Effector memory CD8-positive, alpha-beta T cell (primary cell): ENCODE measurements around the gene TEX29.

Experiments used
- ATAC-seq: fragments of 150-1000 bp; cut with Tn5 transposase; replicated peaks from 2 replicates; pipeline ENCODE4 v1.10.0; 2021; ENCODE audit warnings: mild to moderate bottlenecking, moderate library complexity
- DNase-seq, 3 experiments: peaks; one replicate each; pipeline ENCODE4 v3.0.0; 2021
- H3K27ac Mint-ChIP-seq, 2 donors: one replicate each; pipeline ENCODE4 v1.8.0; 2022; ENCODE audit warnings: mild to moderate bottlenecking in 2 of 2, mixed read lengths in 2 of 2, moderate library complexity in 2 of 2
- H3K27me3 Mint-ChIP-seq, 2 donors: one replicate each; pipeline ENCODE4 v1.8.0; 2022; ENCODE audit warnings: mixed read lengths in 2 of 2
- H3K36me3 Mint-ChIP-seq: one replicate; pipeline ENCODE4 v1.8.0; 2022; ENCODE audit warnings: mild to moderate bottlenecking, moderate library complexity, mixed read lengths; ENCODE audit not compliant: insufficient read depth
- H3K4me1 Mint-ChIP-seq, 2 donors: one replicate each; pipeline ENCODE4 v1.8.0; 2022; ENCODE audit warnings: low read depth in 2 of 2, mixed read lengths in 2 of 2
- H3K4me3 Mint-ChIP-seq, 2 donors: one replicate each; pipeline ENCODE4 v1.8.0; 2022; ENCODE audit warnings: mild to moderate bottlenecking in 2 of 2, mixed read lengths in 2 of 2, moderate library complexity in 2 of 2
- H3K9me3 Mint-ChIP-seq, 2 donors: one replicate each; pipeline ENCODE4 v1.8.0; 2022; ENCODE audit warnings: mixed read lengths in 2 of 2

TEX29 gene

GRCh38 chr13:111319521-111319920 is 921 bp upstream of the TEX29 start:
- no peaks in the 10 kb centered on the region for H3K9me3 Mint-ChIP-seq
- no peak overlapping the region for H3K27ac Mint-ChIP-seq
- ATAC-seq (no peak), DNase-seq (no peak)
- H3K4me1 Mint-ChIP-seq = peaks cover 1 to 5% of the 10 kb centered on the region in 2 donors
- H3K4me3 Mint-ChIP-seq = no peak overlapping the region
- H3K27me3 Mint-ChIP-seq = peaks cover 0 to 6% of the 10 kb centered on the region in 2 donors
- no peaks in the 10 kb centered on the region for H3K36me3 Mint-ChIP-seq

DNA sequence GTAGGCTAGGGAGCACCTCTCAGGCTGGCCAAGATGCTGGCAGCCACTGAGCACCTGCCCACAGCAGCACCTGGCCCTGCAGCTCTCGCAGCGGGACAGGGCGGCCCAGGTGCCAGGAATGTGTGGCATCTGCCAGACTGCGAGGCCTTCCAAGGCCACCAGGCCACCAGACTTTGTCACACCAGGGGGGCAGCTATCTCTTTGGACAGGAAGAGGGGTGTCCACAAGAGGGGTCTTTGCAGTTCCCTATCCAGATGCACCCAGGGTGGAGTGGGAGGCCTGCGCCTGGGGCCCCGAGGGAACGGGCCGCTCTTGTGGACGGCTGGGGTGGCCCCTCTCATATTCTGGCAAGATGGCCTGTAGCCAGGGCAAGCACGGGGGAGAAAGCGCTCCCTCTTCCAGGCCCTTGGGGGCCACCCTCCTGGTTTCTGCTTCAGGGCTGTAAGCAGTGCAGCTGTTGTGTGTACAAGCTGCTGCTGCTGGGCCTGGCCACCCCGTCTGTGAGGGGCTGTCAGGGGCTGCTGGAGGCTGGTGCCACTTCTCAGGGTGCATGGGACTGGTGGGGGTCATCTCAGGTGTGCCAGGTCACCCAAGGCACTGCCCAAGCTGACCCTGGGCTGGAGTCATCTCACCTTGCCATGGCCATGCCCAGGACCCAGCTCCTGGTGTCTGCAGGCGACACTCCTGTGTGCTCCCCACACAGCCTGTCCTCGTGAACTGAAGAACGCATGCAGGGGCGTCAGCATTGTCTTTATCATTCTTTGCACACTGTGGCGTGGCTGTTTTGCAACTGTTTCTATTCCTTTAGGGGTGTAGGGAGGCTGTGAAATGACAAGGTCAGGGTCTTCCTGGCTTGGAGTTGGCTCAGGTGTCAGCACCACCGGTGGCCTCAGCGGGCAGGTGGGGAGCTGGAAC is 1.8 kb downstream of the TEX29 start:
- Mint-ChIP-seq H3K36me3 (no peaks in the 10 kb centered on the region), H3K9me3 (no peaks in the 10 kb centered on the region), H3K4me3 (no peak overlapping the region), H3K4me1 (peaks cover 1 to 5% of the 10 kb centered on the region in 2 donors), H3K27ac (no peak overlapping the region), H3K27me3 (peaks cover 0 to 6% of the 10 kb centered on the region in 2 donors)
- ATAC-seq (no peak), DNase-seq (no peak)

- Mint-ChIP-seq H3K9me3 (no peaks in the 10 kb centered on the region), H3K4me3 (no peak overlapping the region), H3K27me3 (peaks cover 0 to 6% of the 10 kb centered on the region in 2 donors), H3K4me1 (peaks cover 1 to 5% of the 10 kb centered on the region in 2 donors), H3K27ac (no peak overlapping the region), H3K36me3 (no peaks in the 10 kb centered on the region)
- ATAC-seq (no peak), DNase-seq (no peak)
These were observed 2.5 kb downstream of the TEX29 start for GRCh38 chr13:111322916-111323331.

DNA sequence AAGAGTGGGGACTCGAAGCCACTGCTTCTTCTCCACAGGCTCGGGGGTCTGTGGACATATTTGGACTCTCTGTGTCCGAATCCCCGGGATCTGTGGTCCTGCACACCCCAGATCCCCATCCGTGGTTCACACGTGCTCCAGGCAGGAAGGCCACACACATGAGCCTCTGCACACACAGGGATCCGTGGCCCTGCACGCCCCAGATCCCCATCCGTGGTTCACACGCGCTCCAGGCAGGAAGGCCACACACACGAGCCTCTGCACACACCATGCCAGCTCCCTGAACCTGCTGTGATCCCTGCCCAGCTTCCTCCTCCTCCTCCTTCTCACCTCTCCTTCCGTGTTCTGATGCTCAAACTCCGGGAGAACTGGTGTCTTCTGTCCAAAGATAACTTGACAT is 3.1 kb downstream of the TEX29 start:
- Mint-ChIP-seq H3K4me3 (no peak overlapping the region), H3K27me3 (peaks cover 0 to 6% of the 10 kb centered on the region in 2 donors), H3K4me1 (peaks cover 1 to 5% of the 10 kb centered on the region in 2 donors), H3K36me3 (no peaks in the 10 kb centered on the region), H3K27ac (no peak overlapping the region), H3K9me3 (no peaks in the 10 kb centered on the region)
- DNase-seq = no peak
- ATAC-seq = no peak

DNA sequence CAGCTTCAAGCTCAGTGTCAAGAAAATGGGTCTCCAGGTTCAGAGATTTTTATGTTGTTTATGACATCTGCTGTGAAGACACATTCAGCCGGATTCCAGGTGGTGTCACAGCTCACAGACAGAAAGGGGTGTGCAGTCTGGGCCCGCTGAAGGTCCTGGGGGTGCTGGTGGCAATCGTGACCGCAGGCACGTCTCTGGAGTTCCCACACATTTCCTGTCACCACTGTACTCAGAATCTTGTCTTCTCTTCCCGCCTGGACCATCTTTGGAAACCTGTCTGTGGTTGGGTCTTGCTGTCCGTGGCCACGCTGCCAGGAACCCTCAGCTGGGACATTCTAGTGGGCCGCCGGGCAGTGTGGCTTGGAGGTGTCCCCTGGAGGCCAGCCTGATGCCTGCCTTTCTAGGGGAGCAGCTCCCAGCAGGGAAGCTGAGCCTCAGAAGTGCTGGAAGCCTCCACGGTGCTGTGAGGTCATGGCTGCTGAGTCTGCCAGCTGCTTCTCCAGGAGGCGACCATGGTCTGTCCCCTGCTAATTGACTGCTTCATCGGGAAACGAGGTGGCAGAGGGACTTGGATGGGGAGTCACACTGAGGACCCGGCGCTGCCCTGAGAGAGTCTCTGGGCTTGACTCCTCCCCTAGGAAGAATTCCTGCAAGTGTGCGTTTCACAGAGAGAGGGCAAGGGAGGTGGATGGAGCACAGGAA is 3.7 kb downstream of the TEX29 start:
- peak overlapping the region in 1 of 2 donors; percentile 34 for H3K27ac Mint-ChIP-seq

GRCh38 chr13:111324736-111325135 is 4.3 kb downstream of the TEX29 start:
- no peak for ATAC-seq
- Mint-ChIP-seq H3K36me3 (peaks cover 3% of the 10 kb centered on the region), H3K27ac (no peak overlapping the region), H3K4me1 (peaks cover 1 to 5% of the 10 kb centered on the region in 2 donors), H3K9me3 (no peaks in the 10 kb centered on the region), H3K4me3 (no peak overlapping the region), H3K27me3 (peaks cover 0 to 6% of the 10 kb centered on the region in 2 donors)
- DNase-seq = no peak

More for the DNA sequence above, 3.7 kb downstream of the TEX29 start:
- H3K27me3 Mint-ChIP-seq = peaks cover 0 to 6% of the 10 kb centered on the region in 2 donors
- no peak overlapping the region for H3K4me3 Mint-ChIP-seq
- H3K9me3 Mint-ChIP-seq = no peaks in the 10 kb centered on the region
- peaks cover 1 to 5% of the 10 kb centered on the region in 2 donors for H3K4me1 Mint-ChIP-seq
- ATAC-seq (no peak), DNase-seq (no peak)
- H3K36me3 Mint-ChIP-seq = peaks cover 3% of the 10 kb centered on the region

DNA sequence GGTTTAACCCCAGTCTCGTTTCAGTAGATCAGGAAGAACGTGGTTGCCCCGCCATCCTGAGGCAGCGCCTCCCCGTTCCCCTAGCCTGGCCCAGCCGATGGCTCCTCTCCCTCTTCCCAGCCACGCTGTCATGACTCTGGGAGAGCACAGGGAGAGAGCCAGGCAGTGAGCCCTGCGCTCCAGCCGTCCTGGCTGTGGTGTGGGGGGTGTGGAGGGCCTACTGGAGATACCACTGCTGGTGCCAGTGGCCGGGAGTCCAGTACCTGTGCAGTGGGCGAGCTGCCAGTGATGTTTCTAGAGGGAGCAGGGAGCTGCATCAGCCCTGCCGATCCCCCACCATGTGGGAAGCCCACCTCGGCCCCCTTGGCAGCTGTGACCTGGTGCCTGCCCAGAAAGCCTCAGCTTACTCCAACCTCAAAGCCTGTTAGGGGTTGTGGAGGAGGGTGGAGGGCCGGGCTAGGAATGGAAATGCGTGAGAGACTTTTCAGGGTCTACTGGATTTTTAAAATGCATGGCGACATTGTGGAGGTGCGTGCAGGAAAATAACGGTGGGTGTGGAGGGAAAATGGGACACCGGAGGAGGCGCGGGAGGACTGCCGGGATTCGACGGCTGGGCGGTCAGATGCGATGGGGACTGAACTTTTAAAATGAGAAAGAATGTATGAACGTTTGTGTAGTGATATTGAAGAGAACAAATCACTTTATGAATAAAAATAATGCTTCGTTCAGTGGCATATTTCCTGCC is 4.9 kb downstream of the TEX29 start:
- Mint-ChIP-seq H3K4me3 (no peak overlapping the region), H3K4me1 (peaks cover 1 to 5% of the 10 kb centered on the region in 2 donors), H3K27ac (no peak overlapping the region), H3K9me3 (no peaks in the 10 kb centered on the region), H3K27me3 (peaks cover 0 to 6% of the 10 kb centered on the region in 2 donors), H3K36me3 (peaks cover 3% of the 10 kb centered on the region)
- no peak for ATAC-seq
- DNase-seq = no peak

- ATAC-seq (no peak), DNase-seq (no peak)
- Mint-ChIP-seq H3K27me3 (peaks cover 0 to 6% of the 10 kb centered on the region in 2 donors), H3K4me3 (no peak overlapping the region), H3K9me3 (no peaks in the 10 kb centered on the region), H3K27ac (no peak overlapping the region), H3K36me3 (peaks cover 3% of the 10 kb centered on the region), H3K4me1 (peaks cover 1 to 5% of the 10 kb centered on the region in 2 donors)
These were observed 5.6 kb downstream of the TEX29 start for GRCh38 chr13:111325941-111326620.

DNA sequence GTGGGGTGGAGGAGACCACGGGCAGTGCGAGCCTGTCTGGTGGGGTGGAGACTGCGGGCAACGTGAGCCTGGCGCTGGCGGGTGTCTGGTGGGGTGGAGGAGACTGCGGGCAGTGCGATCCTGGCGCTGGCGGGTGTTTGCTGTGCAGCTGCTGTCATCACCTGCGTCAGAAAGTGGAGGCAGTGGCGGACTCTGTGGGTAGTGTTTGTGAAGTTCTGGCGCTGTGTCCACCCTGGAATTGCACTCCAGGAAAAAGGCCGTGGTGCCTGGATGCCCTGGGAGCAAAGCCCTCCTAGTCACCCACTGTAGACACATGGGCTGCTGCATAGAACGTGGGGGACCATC is 6.2 kb downstream of the TEX29 start:
- no peak overlapping the region for H3K27ac Mint-ChIP-seq
- no peaks in the 10 kb centered on the region for H3K9me3 Mint-ChIP-seq
- H3K4me1 Mint-ChIP-seq = peaks cover 1 to 5% of the 10 kb centered on the region in 2 donors
- peaks cover 0 to 6% of the 10 kb centered on the region in 2 donors for H3K27me3 Mint-ChIP-seq
- no peak for DNase-seq
- no peak overlapping the region for H3K4me3 Mint-ChIP-seq
- ATAC-seq = no peak
- H3K36me3 Mint-ChIP-seq = peaks cover 3% of the 10 kb centered on the region

- no peak for ATAC-seq
- no peak for DNase-seq
- peaks cover 3% of the 10 kb centered on the region for H3K36me3 Mint-ChIP-seq
- no peak overlapping the region for H3K4me3 Mint-ChIP-seq
- H3K27ac Mint-ChIP-seq = no peak overlapping the region
- H3K9me3 Mint-ChIP-seq = no peaks in the 10 kb centered on the region
- peaks cover 0 to 6% of the 10 kb centered on the region in 2 donors for H3K27me3 Mint-ChIP-seq
- peaks cover 1 to 5% of the 10 kb centered on the region in 2 donors for H3K4me1 Mint-ChIP-seq
These were observed 6.7 kb downstream of the TEX29 start for GRCh38 chr13:111326981-111327642.

GRCh38 chr13:111327730-111328573 is 7.5 kb downstream of the TEX29 start:
- Mint-ChIP-seq H3K36me3 (peaks cover 3% of the 10 kb centered on the region), H3K9me3 (no peaks in the 10 kb centered on the region), H3K4me1 (peaks cover 1 to 5% of the 10 kb centered on the region in 2 donors), H3K27me3 (peaks cover 0 to 7% of the 10 kb centered on the region in 2 donors), H3K27ac (no peak overlapping the region), H3K4me3 (no peak overlapping the region)
- ATAC-seq (no peak), DNase-seq (no peak)
